Liver (tissue), 3 donors: ENCODE data around the gene PUS10.

Source experiments
- CTCF ChIP-seq: fragments of 150-350 bp; IDR thresholded peaks from 2 replicates; pipeline ENCODE4 v1.5.1; 2017; ENCODE audit warnings: improper control_type of control experiment, low read depth, low read length; ENCODE audit not compliant: missing input control
- GABPA ChIP-seq, 2 donors: IDR thresholded peaks in 1 of 2; conservative IDR thresholded peaks in 1 of 2; 2 replicates each; pipeline ENCODE4 v1.6.1; 2016; ENCODE audit warnings: antibody characterized with exemption in 2 of 2, mild to moderate bottlenecking in 1 of 2, moderate library complexity in 1 of 2
- JUND ChIP-seq, 2 donors: IDR thresholded peaks; 2 replicates each; pipeline ENCODE4 v1.6.1; 2016; ENCODE audit warnings: antibody characterized with exemption in 2 of 2
- RAD21 ChIP-seq, 2 donors: IDR thresholded peaks; 2 replicates each; pipeline ENCODE4 v1.6.1; 2016; ENCODE audit warnings: antibody characterized with exemption in 2 of 2, mild to moderate bottlenecking in 2 of 2
- REST ChIP-seq: IDR thresholded peaks from 2 replicates; pipeline ENCODE4 v1.6.1; 2016; ENCODE audit warnings: antibody characterized with exemption, mild to moderate bottlenecking
- RXRA ChIP-seq, 2 donors: IDR thresholded peaks; 2 replicates each; pipeline ENCODE4 v1.6.1; 2017 to 2018; ENCODE audit warnings: antibody characterized with exemption in 2 of 2, mild to moderate bottlenecking in 1 of 2
- SP1 ChIP-seq: IDR thresholded peaks from 2 replicates; pipeline ENCODE4 v1.6.1; 2018; ENCODE audit warnings: antibody characterized with exemption, mild to moderate bottlenecking
- TAF1 ChIP-seq: conservative IDR thresholded peaks from 2 replicates; pipeline ENCODE4 v1.6.1; 2016; ENCODE audit warnings: antibody characterized with exemption, mild to moderate bottlenecking
- YY1 ChIP-seq: IDR thresholded peaks from 2 replicates; pipeline ENCODE4 v1.6.1; 2016; ENCODE audit warnings: antibody characterized with exemption, mild to moderate bottlenecking
- TF ChIP-seq, protein P1 (sequence below): IDR thresholded peaks from 2 replicates; pipeline ENCODE4 v1.6.1; 2016; ENCODE audit warnings: antibody characterized with exemption
- TF ChIP-seq, protein P2 (sequence below): IDR thresholded peaks from 2 replicates; pipeline ENCODE4 v1.6.1; 2016; ENCODE audit warnings: antibody characterized with exemption
- donor health status: healthy.
- donor health status: healthy.

DNA sequence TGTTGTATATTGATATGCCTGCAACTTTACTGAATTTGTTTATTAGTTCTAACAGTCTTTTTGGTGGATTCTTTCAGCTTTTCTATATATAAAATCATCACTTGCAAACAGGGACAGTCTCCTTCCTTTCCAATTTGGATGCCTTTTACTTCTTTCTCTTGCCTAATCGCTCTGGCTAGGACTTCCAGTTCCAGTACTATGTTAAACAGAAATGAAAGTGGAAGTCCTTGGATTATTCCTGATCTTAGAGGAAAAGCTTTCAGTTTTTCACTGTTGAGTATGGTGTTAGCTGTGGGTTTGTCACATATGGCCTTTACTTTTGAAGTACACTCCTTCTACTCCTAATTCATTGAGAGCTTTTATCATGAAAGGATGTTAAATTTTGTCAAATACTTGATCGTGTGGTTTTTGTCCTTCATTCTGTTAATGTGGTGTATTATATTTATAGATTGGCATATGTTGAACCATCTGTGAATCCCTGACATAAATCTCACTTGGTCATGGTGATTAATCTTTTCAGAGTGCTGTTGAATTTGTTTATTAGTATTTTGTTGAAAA, 83.8 kb downstream of the PUS10 start:
- TF ChIP-seq, protein P1, sequence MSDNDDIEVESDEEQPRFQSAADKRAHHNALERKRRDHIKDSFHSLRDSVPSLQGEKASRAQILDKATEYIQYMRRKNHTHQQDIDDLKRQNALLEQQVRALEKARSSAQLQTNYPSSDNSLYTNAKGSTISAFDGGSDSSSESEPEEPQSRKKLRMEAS, result no peak
- TF ChIP-seq CTCF, result no peak
- TF ChIP-seq YY1, result no peak
- TF ChIP-seq GABPA (IDR thresholded peaks at IDR 0.05 in 1 of 2, conservative IDR thresholded peaks at IDR 0.05 in 1 of 2), result no peak
- TF ChIP-seq, protein P2, sequence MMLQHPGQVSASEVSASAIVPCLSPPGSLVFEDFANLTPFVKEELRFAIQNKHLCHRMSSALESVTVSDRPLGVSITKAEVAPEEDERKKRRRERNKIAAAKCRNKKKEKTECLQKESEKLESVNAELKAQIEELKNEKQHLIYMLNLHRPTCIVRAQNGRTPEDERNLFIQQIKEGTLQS, result no peak
- no peak for TF ChIP-seq REST
- TF ChIP-seq RAD21 (IDR thresholded peaks at IDR 0.05), result no peak
- TF ChIP-seq TAF1, result no peak
- no peak for TF ChIP-seq SP1
- no peak for TF ChIP-seq RXRA (IDR thresholded peaks at IDR 0.05)
- TF ChIP-seq JUND (IDR thresholded peaks at IDR 0.05), result no peak
